ENCODE data around the gene MIB1.
"Not testable (repeated sequence)": the region's sequence is repeated elsewhere in the genome, so short reads cannot be mapped to it uniquely, and the experiment has no call there.

The MIB1 gene

GRCh38 chr18:21740538-21741311, at the start of gene MIB1:
Gene MIB1, plus strand, starts transcription at chr18:21740792. Its CDS starts 792 bp downstream, at chr18:21741584.
- peak; percentile 98 for DNase-seq (ENCODE audit: low read depth)

GRCh38 chr18:21693322-21693721, 47.3 kb upstream of the MIB1 start:
- DNase-seq (ENCODE audit: low read depth): no peak

DNA sequence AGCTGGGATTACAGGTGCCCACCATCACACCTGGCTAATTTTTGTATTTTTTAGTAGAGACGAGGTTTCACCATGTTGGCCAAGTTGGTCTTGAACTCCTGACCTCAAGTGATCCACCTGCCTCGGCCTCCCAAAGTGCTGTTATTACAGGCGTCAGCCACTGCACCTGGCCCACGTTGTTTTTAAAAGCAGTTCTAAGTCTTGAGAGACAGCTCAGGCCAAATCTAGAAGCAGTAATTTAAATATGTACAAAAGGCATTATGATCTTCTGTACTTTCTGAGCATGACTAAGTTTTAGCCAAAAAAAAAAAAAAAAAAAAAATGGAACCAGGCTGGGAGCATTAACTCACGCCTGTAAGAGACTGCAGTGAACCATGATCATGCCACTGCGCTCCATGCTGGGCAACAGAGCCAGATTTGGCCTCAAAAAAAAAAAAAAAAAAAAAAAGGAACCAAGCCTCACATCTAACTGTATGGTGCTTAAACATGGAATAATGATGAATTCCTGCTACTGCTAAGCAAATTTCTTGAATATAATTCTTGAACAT, 40.0 kb upstream of the MIB1 start:
- no peak for DNase-seq (ENCODE audit: low read depth)

DNA sequence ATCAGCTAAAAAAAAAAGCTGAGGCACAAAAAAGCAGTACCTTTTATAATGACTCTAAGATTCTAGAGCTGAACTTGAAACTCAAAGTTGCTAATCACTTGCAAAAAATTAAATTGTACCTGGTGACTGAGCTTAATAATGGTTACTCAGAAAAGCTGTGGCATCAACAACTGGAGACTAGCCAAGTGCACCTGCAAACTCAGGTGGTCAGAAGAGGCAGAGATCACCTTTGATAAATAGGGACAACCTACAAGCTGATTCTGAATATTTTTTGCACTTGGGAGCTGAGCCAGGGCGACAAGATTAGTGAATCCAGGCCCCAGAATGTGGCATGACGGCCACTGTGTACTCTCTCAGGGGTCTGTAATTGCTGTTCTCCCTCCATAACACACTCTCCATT, 39.0 kb upstream of the MIB1 start:
- no peak for DNase-seq (ENCODE audit: low read depth)

DNA sequence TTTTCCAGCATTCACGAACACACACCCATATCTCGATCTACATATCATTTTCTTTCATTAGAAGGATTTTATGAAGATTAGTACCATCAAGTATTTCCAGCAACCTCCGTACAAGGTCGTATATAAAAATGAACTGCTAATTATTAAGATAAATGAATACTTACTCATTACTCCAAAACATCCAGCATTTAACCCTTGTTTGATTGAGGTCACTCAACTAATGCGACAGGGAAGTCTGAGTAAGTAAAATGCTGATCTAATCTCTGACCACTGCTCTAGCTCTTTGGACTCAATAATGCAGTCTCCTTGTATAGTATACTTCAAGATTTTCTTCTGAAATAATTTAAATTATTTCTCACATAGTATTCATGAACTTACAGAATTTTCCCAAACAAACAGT, 38.0 kb upstream of the MIB1 start:
- DNase-seq (ENCODE audit: low read depth): no peak

DNA sequence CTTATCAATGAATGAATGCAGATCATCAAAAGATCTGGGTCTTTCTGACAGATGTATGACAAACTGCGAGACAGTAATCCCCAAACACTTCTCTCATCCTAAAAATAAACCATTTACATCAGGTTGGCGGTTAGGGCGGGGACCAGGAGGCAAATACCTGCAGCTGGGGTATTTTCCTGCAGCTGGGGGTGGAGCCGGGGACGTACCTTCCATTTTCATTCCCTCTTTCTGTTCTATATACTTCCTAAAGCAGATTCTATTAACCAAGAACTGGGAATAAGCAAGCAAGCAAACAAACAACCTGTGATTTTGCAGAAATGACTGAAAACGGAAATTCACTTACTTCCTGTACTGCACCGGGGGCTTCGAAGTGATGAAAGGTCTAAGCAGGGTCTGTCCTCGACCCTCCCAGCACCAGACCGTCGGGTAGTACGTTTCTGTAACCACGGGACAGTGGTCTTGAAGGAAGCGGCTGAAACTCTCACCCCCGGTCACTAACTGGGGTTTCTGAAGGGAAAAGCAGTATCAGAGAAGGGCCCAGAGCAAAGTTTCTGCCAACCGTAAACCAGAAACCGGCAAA, 37.3 kb upstream of the MIB1 start:
- no peak for DNase-seq (ENCODE audit: low read depth)

GRCh38 chr18:21704603-21705364, 35.8 kb upstream of the MIB1 start, which contains the start of gene ABHD3:
Gene ABHD3, minus strand, starts transcription at chr18:21704774. Its CDS starts 109 bp downstream, at chr18:21704665.
- DNase-seq (ENCODE audit: low read depth): peak; percentile 90

DNA sequence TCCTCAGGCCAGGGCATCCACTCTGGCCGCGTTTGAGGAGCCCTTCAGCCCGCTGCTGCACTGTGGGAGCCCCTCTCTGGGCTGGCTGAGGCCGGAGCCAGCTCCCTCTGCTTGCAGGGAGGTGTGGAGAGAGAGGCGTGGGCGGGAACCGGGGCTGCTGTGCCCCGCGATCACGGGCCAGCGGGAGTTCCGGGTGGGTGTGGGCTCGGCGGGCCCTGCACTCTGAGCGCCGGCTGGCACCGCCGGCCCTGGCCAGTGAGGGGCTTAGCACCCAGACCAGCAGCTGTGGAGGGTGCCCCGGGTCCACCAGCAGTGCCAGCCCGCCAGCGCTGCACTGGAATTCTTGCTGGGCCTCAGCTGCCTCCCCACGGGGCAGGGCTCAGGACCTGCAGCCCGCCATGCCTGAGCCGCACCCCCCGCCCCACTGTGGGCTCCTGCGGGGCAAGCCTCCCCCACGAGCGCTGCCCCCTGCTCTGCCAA, 34.2 kb upstream of the MIB1 start:
- no peak for DNase-seq (ENCODE audit: low read depth)

GRCh38 chr18:21707130-21707529, 33.5 kb upstream of the MIB1 start:
- not testable (repeated sequence) for DNase-seq (ENCODE audit: low read depth)

DNA sequence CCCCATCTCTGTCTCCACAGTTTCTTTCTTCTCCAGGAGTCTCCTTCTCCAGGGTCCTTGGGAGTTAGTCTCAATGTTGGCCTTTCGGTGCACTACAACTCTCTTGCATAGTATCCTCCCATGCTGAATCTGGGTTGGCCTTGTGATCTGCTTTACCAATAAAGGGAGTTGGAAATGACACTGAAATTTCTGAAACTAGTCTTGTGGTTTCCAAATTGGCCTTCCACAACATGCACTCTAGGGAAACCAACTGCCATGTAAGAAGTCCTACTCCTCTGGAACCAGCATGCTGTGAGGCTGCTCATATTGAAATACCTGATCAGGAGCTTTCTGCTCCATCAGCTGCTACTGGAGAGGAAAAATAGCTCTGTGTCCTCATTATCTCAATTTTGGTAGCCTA, 26.1 kb upstream of the MIB1 start:
- no peak for DNase-seq (ENCODE audit: low read depth)

DNA sequence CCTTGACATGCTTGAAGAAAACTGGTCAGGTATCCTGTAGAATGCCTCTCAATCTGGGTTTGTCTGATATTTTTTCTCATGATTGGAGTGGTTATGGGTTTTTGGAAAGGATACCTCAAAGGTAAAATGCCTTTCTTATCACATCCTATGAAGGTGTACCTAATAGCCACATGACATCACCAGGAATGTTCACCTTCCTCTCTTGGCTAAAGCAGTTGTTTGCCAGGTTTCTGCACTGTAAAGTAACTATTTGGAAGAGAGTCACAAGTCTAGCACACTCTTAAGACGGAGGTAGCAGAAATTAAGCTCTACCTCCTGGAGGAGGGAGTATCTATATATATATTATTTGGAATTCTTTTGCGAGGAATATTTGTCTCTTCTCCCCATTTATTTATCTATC, 17.9 kb upstream of the MIB1 start:
- DNase-seq (ENCODE audit: low read depth): no peak

- no peak for DNase-seq (ENCODE audit: low read depth)
Observed at GRCh38 chr18:21725201-21725600, 15.4 kb upstream of the MIB1 start.

GRCh38 chr18:21727702-21728101, 12.9 kb upstream of the MIB1 start:
- no peak for DNase-seq (ENCODE audit: low read depth)

GRCh38 chr18:21733011-21733410, 7.6 kb upstream of the MIB1 start:
- DNase-seq (ENCODE audit: low read depth): no peak

- DNase-seq (ENCODE audit: low read depth): no peak
Observed at GRCh38 chr18:21735452-21736015, 5.1 kb upstream of the MIB1 start.

DNA sequence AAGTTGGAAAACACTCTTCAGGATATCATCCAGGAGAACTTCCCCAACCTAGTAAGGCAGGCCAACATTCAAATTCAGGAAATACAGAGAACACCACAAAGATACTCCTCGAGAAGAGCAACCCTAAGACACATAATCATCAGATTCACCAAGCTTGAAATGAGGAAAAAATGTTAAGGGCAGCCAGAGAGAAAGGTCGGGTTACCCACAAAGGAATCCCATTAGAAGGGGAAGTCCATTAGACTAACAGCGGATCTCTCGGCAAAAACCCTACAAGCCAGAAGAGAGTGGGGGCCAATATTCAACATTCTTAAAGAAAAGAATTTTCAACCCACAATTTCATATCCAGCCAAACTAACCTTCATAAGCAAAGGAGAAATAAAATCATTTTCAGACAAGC, 3.7 kb upstream of the MIB1 start:
- DNase-seq (ENCODE audit: low read depth): not testable (repeated sequence)

GRCh38 chr18:21739604-21740537, 721 bp upstream of the MIB1 start:
- no peak for DNase-seq (ENCODE audit: low read depth)

DNA sequence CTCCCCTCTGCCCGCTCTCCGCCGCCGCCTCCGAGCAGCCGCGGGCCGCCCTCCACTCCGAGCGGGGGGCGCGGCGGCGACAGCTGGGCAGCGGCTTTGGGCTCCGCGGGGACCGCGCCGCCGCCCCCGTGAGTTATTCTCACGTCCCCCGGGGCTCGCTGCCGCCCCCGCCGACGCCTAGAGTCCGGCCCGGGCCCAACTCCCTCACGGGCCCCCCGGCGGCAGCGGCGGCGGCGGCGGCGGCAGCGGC, 645 bp downstream of the MIB1 start:
- no peak for DNase-seq (ENCODE audit: low read depth)

DNA sequence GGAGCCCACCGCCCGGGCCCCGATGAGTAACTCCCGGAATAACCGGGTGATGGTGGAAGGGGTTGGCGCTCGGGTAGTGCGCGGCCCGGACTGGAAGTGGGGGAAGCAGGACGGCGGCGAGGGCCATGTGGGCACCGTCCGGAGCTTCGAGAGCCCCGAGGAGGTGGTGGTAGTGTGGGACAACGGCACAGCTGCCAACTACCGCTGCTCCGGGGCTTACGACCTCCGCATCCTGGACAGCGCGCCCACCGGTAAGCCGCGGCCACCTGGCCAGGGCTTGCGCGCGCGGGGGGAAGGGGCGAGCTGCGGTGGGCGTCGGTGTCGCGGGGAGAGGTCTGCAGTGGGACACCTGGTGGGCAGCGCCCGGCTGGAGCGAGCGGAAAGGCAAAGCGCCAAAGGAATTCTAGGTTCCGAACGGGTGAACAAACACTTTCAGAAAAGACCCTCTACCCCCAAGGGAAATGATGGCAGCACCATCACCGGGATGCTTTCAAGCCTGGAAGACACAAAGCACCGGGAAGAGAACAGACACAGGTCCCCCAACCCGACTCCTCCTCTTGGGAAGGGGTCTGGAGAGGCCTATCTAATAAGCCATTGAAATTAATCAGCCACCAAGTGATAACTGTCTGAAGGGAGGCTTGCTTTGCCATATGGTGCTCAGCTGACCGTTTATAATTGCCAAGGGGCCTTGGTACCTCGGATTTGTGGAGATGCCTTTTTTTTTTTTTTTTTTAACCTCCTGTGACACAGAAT, 1.1 kb downstream of the MIB1 start:
- DNase-seq (ENCODE audit: low read depth): peak; percentile 21

GRCh38 chr18:21742315-21742687, 1.7 kb downstream of the MIB1 start:
- DNase-seq (ENCODE audit: low read depth): no peak
